ENCODE data around the gene RAET1L. TPM values are rescaled to one million over a fixed set of nuclear protein-coding genes. Genes with fewer than 3 reads are reported as not detected.

Gene RAET1L
- total RNA-seq, 6 experiments from 2014 or later = not detected

DNA sequence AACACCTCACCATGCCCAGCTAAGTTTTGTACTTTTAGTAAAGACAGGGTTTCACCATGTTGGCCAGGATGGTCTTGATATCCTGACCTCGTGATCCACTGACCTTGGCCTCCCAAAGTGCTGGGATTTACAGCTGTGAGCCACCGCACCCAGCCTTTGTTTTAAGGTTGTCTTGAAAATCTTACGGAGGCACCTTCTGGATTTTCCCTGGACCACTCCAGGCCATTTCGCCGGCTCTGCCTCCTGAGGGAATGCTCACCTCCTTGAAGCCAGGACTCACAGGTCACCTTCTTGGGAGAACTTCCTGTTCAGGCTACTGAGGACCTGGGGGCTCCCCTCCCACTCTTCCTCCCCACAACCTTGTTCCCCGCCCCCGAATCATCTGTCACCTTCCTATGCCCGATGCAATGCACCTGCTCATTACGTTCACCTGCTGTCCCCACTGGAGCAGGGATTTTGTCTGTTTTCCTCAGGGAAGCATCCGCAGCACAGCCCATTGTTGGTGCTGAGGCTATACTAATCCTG, 19.4 kb upstream of the RAET1L start:
- DNase-seq = no peak
- Mint-ChIP-seq H3K4me1 (ENCODE audit: low read depth) (no peaks in the 10 kb centered on the region), H3K9me3 (no peaks in the 10 kb centered on the region), H3K27me3 (ENCODE audit: insufficient read depth) (peaks cover 46% of the 10 kb centered on the region), H3K36me3 (ENCODE audit: low read depth) (no peaks in the 10 kb centered on the region), H3K4me3 (no peak overlapping the region), H3K27ac (no peak overlapping the region)
- TF ChIP-seq, protein P1, sequence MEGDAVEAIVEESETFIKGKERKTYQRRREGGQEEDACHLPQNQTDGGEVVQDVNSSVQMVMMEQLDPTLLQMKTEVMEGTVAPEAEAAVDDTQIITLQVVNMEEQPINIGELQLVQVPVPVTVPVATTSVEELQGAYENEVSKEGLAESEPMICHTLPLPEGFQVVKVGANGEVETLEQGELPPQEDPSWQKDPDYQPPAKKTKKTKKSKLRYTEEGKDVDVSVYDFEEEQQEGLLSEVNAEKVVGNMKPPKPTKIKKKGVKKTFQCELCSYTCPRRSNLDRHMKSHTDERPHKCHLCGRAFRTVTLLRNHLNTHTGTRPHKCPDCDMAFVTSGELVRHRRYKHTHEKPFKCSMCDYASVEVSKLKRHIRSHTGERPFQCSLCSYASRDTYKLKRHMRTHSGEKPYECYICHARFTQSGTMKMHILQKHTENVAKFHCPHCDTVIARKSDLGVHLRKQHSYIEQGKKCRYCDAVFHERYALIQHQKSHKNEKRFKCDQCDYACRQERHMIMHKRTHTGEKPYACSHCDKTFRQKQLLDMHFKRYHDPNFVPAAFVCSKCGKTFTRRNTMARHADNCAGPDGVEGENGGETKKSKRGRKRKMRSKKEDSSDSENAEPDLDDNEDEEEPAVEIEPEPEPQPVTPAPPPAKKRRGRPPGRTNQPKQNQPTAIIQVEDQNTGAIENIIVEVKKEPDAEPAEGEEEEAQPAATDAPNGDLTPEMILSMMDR (IDR thresholded peaks at IDR 0.05) = no peak

DNA sequence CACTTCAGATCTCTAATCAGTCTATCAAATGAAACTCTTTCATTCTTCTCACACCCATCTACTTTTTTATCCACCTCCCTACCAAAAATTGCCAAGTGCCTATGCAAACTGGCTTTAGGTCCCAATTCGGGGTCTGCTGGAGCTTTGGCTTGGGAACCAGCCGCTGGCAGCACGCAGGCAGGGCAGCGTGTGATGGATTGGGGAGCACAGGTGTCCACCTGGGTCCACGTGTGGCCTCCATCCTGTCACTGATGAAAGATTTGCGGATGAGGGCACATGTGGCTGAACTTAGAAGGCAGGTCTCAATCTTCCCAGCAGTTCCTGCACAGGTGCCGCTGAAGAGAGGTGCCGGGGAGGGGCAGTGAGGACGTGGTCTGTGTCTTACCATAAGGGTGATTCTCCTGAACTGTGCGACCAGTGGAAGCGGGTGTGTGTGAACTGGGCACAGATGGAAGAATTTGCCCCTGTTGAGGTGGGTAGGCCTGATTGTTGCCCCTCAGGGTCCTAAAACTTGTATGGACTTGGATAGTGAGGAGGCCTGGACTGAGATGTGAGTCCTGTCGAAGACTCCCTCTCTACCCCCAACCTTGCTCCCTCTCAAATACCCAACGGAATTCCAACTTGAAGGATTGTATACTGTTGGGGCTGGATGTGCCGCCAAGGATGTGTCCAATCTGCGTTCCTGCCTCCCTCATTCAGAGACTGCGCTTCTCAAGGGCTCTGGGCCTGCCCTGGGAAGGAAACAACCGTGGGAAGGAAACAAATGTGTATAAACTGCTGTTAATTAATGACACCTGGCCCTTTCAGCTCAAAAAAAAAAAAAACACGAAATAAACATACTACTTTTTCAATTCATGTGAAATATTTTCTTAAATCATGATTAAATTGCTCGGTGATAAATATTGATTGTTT, 18.4 kb upstream of the RAET1L start:
- Mint-ChIP-seq H3K27ac (no peak overlapping the region), H3K27me3 (ENCODE audit: insufficient read depth) (peaks cover 54% of the 10 kb centered on the region), H3K36me3 (ENCODE audit: low read depth) (no peaks in the 10 kb centered on the region), H3K9me3 (no peaks in the 10 kb centered on the region), H3K4me1 (ENCODE audit: low read depth) (no peaks in the 10 kb centered on the region), H3K4me3 (no peak overlapping the region)
- TF ChIP-seq, protein P1 (IDR thresholded peaks at IDR 0.05) = no peak
- DNase-seq = no peak

DNA sequence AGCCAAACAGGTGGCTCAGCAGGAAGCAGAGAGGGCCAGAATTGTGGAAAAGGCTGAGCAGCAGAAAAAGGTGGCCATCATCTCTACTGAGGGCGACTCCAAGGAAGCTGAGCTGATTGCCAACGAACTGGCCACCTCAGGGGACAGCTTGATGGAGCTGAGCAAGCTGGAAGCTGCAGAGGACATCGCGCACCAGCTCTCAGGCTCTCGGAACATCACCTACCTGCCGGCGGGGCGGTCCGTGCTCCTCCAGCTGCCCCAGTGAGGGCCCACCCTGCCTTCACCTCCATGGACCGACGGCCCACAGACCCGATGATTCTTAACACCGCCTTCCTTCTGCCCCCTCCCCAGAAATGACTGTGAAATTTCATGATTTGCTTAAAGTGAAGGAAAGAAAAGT, 17.8 kb upstream of the RAET1L start:
- H3K27me3 Mint-ChIP-seq (ENCODE audit: insufficient read depth) = peaks cover 60% of the 10 kb centered on the region
- TF ChIP-seq, protein P1 (IDR thresholded peaks at IDR 0.05) = no peak

DNA sequence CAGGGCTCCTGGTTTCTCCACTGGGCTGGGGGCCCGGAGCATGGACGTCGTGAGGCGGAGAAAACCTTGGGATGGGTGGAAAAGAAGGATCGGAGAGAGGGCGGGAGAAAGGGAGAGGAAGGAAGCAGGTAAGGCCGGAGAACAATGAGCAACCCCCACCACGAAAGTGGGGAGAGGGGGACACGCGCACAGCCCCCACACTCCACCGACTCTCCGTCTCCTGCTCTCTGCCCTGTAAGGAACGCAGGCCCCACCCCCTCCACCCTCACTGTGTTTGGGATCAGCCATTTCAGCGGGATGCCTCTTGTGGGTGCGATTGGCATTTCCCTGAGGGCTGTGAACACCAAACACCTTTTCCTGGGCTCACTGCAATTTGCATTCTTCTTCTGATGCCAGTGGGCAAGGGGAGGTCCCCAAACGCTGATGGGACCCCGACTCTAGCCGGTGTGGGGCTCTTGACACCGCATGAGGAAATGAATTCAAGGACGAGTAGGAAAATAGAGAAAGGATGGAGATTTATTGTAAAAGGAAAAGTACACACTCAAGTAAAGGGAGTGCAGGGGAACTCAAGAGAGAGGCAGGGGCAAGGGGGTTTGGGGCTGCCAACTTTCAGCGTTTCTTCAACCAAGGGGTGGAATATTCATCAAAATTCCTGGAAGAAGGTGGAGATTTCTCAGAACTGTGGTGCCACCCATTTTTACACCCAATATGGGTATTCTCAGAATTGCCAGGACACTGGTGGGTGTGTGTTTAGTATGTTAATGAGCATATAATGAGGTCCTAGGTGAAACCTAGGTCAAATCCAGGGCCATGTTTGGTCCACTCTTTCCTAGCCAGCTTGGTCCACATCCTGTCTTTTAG, 13.1 kb upstream of the RAET1L start:
- H3K9me3 Mint-ChIP-seq = peaks cover 12% of the 10 kb centered on the region; the same call in 1 of the 2 replicates
- peaks cover 7% of the 10 kb centered on the region for H3K4me1 Mint-ChIP-seq (ENCODE audit: low read depth)
- H3K27ac Mint-ChIP-seq = no peak overlapping the region
- no peak for DNase-seq
- H3K36me3 Mint-ChIP-seq (ENCODE audit: low read depth) = no peaks in the 10 kb centered on the region; the same call in 1 of the 2 replicates
- H3K4me3 Mint-ChIP-seq = peak overlapping the region; percentile 57; the same call in 1 of the 2 replicates
- TF ChIP-seq, protein P1 (IDR thresholded peaks at IDR 0.05) = no peak
- peaks cover 69% of the 10 kb centered on the region for H3K27me3 Mint-ChIP-seq (ENCODE audit: insufficient read depth)

More for the DNA sequence above, 17.8 kb upstream of the RAET1L start:
- no peaks in the 10 kb centered on the region for H3K4me1 Mint-ChIP-seq (ENCODE audit: low read depth)
- no peak overlapping the region for H3K27ac Mint-ChIP-seq
- H3K36me3 Mint-ChIP-seq (ENCODE audit: low read depth) = no peaks in the 10 kb centered on the region
- H3K9me3 Mint-ChIP-seq = no peaks in the 10 kb centered on the region
- H3K4me3 Mint-ChIP-seq = no peak overlapping the region
- no peak for DNase-seq

DNA sequence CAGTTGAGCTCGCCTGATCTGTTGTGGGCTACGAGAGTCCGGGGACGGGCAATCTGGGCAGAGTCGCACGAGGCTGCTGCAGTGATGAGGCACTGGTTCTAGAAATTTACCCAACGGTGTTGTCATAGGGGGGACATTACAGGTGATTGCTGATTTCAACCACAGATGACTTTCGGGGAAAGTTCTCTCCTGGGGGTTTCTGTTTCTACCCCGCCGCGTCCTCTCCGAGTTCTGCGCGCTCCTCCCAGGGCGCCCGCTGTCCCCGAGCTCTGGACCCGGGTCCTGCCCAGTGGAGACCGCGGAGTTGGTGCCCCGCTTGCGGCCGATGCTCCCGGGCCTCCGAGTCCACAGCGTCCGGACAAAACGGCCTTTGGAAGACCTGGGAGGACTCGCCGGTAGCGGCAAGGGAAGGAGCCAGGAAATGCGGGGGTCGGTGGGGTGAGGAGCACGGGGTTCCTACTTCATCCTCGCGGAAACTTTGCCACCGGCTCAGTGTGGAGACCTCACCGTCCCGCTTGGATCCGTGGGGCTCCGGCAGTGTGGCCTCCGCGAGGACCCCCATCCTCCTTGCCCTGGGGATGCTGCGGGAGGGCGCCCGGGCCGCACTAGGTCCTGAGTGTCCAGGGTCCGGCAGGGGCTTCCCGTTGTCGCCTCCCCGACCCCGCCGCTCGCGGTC, 12.3 kb upstream of the RAET1L start:
- Mint-ChIP-seq H3K27ac (no peak overlapping the region), H3K4me1 (ENCODE audit: low read depth) (peaks cover 12% of the 10 kb centered on the region), H3K4me3 (peak overlapping the region; percentile 59), H3K27me3 (ENCODE audit: insufficient read depth) (peaks cover 62% of the 10 kb centered on the region), H3K36me3 (ENCODE audit: low read depth) (no peaks in the 10 kb centered on the region; the same call in 1 of the 2 replicates), H3K9me3 (peaks cover 12% of the 10 kb centered on the region; the same call in 1 of the 2 replicates)
- no peak for DNase-seq
- TF ChIP-seq, protein P1 (IDR thresholded peaks at IDR 0.05) = no peak
